H9 (cell line): ENCODE measurements around the gene MTX3. TPM values are rescaled to one million over a fixed set of nuclear protein-coding genes. Genes with fewer than 3 reads are reported as not detected.

ENCODE experiments used
- DNase-seq: peaks from one replicate; pipeline ENCODE4 v3.0.0-alpha.2; 2017
- H2AFZ ChIP-seq: one replicate; pipeline ENCODE4 v1.6.1; 2013; ENCODE audit warnings: mild to moderate bottlenecking, low read length, control low read depth, moderate library complexity
- H2AK5ac ChIP-seq: 2 replicates; pipeline ENCODE4 v1.6.1; 2013; ENCODE audit warnings: low read length, control low read depth, mixed read lengths; ENCODE audit not compliant: insufficient read length
- H2BK120ac ChIP-seq: one replicate; pipeline ENCODE4 v1.6.1; 2013; ENCODE audit warnings: low read depth, mild to moderate bottlenecking, low read length, control low read depth, inconsistent platforms; ENCODE audit not compliant: poor library complexity, severe bottlenecking
- H2BK12ac ChIP-seq: 2 replicates; pipeline ENCODE4 v1.6.1; 2013; ENCODE audit warnings: low read length, control low read depth, mixed read lengths, low read depth; ENCODE audit not compliant: insufficient read length
- H2BK15ac ChIP-seq: 2 replicates; pipeline ENCODE4 v1.6.1; 2013; ENCODE audit warnings: low read depth, low read length, control low read depth
- H2BK20ac ChIP-seq: one replicate; pipeline ENCODE4 v1.6.1; 2013; ENCODE audit warnings: low read depth, mild to moderate bottlenecking, low read length, control low read depth, inconsistent platforms; ENCODE audit not compliant: poor library complexity, severe bottlenecking
- H2BK5ac ChIP-seq: 2 replicates; pipeline ENCODE4 v1.6.1; 2013; ENCODE audit warnings: low read length, control low read depth, mixed read lengths; ENCODE audit not compliant: insufficient read length
- H3K14ac ChIP-seq: 2 replicates; pipeline ENCODE4 v1.6.1; 2013; ENCODE audit warnings: low read length, control low read depth; ENCODE audit not compliant: insufficient read depth
- H3K18ac ChIP-seq: 2 replicates; pipeline ENCODE4 v1.6.1; 2013; ENCODE audit warnings: low read depth, mild to moderate bottlenecking, mixed read lengths, low read length, control low read depth; ENCODE audit not compliant: insufficient read length
- H3K23ac ChIP-seq: 2 replicates; pipeline ENCODE4 v1.6.1; 2013; ENCODE audit warnings: low read length, control low read depth, mixed read lengths, low read depth; ENCODE audit not compliant: insufficient read length
- H3K23me2 ChIP-seq: 2 replicates; pipeline ENCODE4 v1.6.1; 2013; ENCODE audit warnings: low read depth, mild to moderate bottlenecking, mixed read lengths, low read length, control low read depth; ENCODE audit not compliant: insufficient read length, poor library complexity, severe bottlenecking
- H3K27ac ChIP-seq: 2 replicates; pipeline ENCODE4 v1.5.1; 2013; ENCODE audit warnings: low read length, control low read depth, mixed read lengths, low read depth; ENCODE audit not compliant: insufficient read length
- H3K27me3 ChIP-seq: 2 replicates; pipeline ENCODE4 v1.6.1; 2013; ENCODE audit warnings: low read length, control low read depth, inconsistent platforms; ENCODE audit not compliant: insufficient read depth
- H3K4ac ChIP-seq: 2 replicates; pipeline ENCODE4 v1.6.1; 2013; ENCODE audit warnings: low read depth, mild to moderate bottlenecking, control low read depth, inconsistent platforms, low read length, moderate library complexity
- H3K4me1 ChIP-seq: 2 replicates; pipeline ENCODE4 v1.6.1; 2013; ENCODE audit warnings: low read length, control low read depth, inconsistent platforms; ENCODE audit not compliant: insufficient read depth
- H3K4me2 ChIP-seq: 2 replicates; pipeline ENCODE4 v1.6.1; 2013; ENCODE audit warnings: low read length, control low read depth, mixed read lengths; ENCODE audit not compliant: insufficient read length, insufficient read depth
- H3K56ac ChIP-seq: 2 replicates; pipeline ENCODE4 v1.6.1; 2013; ENCODE audit warnings: low read depth, mild to moderate bottlenecking, mixed read lengths, low read length, control low read depth; ENCODE audit not compliant: insufficient read length
- H3K79me1 ChIP-seq: 2 replicates; pipeline ENCODE4 v1.6.1; 2013; ENCODE audit warnings: low read depth, mild to moderate bottlenecking, moderate library complexity, low read length, control low read depth, inconsistent platforms; ENCODE audit not compliant: insufficient read depth, poor library complexity, severe bottlenecking
- H3K79me2 ChIP-seq: 2 replicates; pipeline ENCODE4 v1.6.1; 2013; ENCODE audit warnings: low read length, control low read depth, inconsistent platforms; ENCODE audit not compliant: insufficient read depth
- H3K9ac ChIP-seq: 2 replicates; pipeline ENCODE4 v1.6.1; 2013; ENCODE audit warnings: low read length, control low read depth, mixed read lengths; ENCODE audit not compliant: insufficient read length; ENCODE audit errors: extremely low read depth
- H3K9me3 ChIP-seq: one replicate; pipeline ENCODE4 v1.6.1; 2013; ENCODE audit warnings: low read depth, low read length, inconsistent platforms; ENCODE audit not compliant: control insufficient read depth
- H3T11ph ChIP-seq: one replicate; pipeline ENCODE4 v1.6.1; 2013; ENCODE audit warnings: mild to moderate bottlenecking, low read length, control low read depth, inconsistent platforms
- H4K20me1 ChIP-seq: one replicate; pipeline ENCODE4 v1.6.1; 2013; ENCODE audit not compliant: control insufficient read depth, insufficient read length, insufficient read depth
- H4K5ac ChIP-seq: 2 replicates; pipeline ENCODE4 v1.6.1; 2013; ENCODE audit warnings: low read depth, mild to moderate bottlenecking, mixed read lengths, low read length, control low read depth; ENCODE audit not compliant: insufficient read length
- H4K8ac ChIP-seq: replicated peaks from 2 replicates; pipeline ENCODE4 v1.6.1; 2013; ENCODE audit warnings: low read length, control low read depth, mixed read lengths, low read depth; ENCODE audit not compliant: insufficient read length
- H4K91ac ChIP-seq: 2 replicates; pipeline ENCODE4 v1.6.1; 2013; ENCODE audit warnings: low read depth, mild to moderate bottlenecking, moderate library complexity, mixed read lengths, low read length, control low read depth; ENCODE audit not compliant: insufficient read length
- H3K27ac Mint-ChIP-seq, 3 experiments: 2 replicates in 2 of 3; 3 replicates in 1 of 3; pipeline ENCODE4 v1.8.0; 2020 to 2021; ENCODE audit warnings: mixed read lengths in 3 of 3, mild to moderate bottlenecking in 1 of 3, moderate library complexity in 1 of 3
- H3K27me3 Mint-ChIP-seq: 2 replicates; pipeline ENCODE4 v1.8.0; 2021; ENCODE audit warnings: low read depth, mild to moderate bottlenecking, moderate library complexity, mixed read lengths
- H3K36me3 Mint-ChIP-seq, 3 experiments: 2 replicates in 2 of 3; 3 replicates in 1 of 3; pipeline ENCODE4 v1.8.0; 2020 to 2021; ENCODE audit warnings: low read depth in 3 of 3, mixed read lengths in 3 of 3; ENCODE audit not compliant: insufficient read depth in 1 of 3
- H3K4me1 Mint-ChIP-seq, 2 experiments: 2 replicates each; pipeline ENCODE4 v1.8.0; 2020; ENCODE audit warnings: mixed read lengths in 2 of 2
- H3K4me3 Mint-ChIP-seq, 2 experiments: 2 replicates in 1 of 2; 3 replicates in 1 of 2; pipeline ENCODE4 v1.8.0; 2020 to 2021; ENCODE audit warnings: mild to moderate bottlenecking in 2 of 2, mixed read lengths in 2 of 2, moderate library complexity in 1 of 2
- H3K9me3 Mint-ChIP-seq, 2 experiments: 2 replicates in 1 of 2; 3 replicates in 1 of 2; pipeline ENCODE4 v1.8.0; 2020; ENCODE audit warnings: mild to moderate bottlenecking in 2 of 2, mixed read lengths in 2 of 2, moderate library complexity in 1 of 2
- CTCF ChIP-seq: fragments of 200-600 bp; sonication (generic); conservative IDR thresholded peaks from 3 replicates; pipeline ENCODE4 v1.8.0; 2021; ENCODE audit warnings: antibody characterized with exemption, mild to moderate bottlenecking
- WGBS: extraction: QIAGEN DNeasy Blood & Tissue Kit; methylation state at CpG from one replicate; pipeline ENCODE4 v1.1.7; 2013; ENCODE audit warnings: missing lambda C conversion rate, low lambda C conversion rate, mixed read lengths; ENCODE audit not compliant: insufficient read length; ENCODE audit errors: extremely low coverage; 5-methylcytosine and 5-hydroxymethylcytosine counted together
- total RNA-seq: library from RNA; stranded (reverse); gene quantifications from 2 replicates; pipeline ENCODE4 v1.2.1, GENCODE V29; 2021

The MTX3 gene
- total RNA-seq, 1 experiment from 2014 or later = 24.1 TPM

DNA sequence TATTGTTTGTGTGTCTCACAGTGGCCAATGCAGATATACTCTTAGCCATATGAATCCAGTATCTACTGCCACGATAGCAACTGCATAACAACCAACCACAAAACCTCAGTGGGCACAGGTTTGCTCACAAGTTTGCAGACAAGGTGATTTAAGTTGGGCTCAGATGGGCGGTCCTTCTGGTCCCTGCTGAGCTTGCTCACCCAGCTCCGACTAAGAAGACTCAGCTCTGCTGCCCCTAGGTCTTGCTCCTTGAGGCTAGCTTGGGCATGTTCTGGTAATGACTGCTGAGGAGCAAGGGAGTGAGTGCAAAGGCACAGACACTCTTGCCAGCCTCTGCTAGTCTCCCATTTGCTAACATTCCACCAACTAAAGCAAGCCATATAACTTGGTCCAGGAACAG lies 52.6 kb downstream of the MTX3 start:
- Histone ChIP-seq H3K9ac (no peak overlapping the region), H3K4ac (no peak overlapping the region), H2BK20ac (no peak overlapping the region), H3K27me3 (no peaks in the 10 kb centered on the region), H3K56ac (no peak overlapping the region), H3K9me3 (no peaks in the 10 kb centered on the region), H4K91ac (no peak overlapping the region), H3K79me1 (no peaks in the 10 kb centered on the region), H2BK120ac (no peak overlapping the region), H4K8ac (no peak overlapping the region), H4K5ac (no peak overlapping the region), H2BK5ac (no peak overlapping the region), H3K4me2 (no peak overlapping the region), H3T11ph (no peak overlapping the region), H3K18ac (no peak overlapping the region), H3K27ac (no peak overlapping the region), H2BK12ac (no peak overlapping the region), H3K23me2 (no peaks in the 10 kb centered on the region), H3K4me1 (no peaks in the 10 kb centered on the region), H3K23ac (no peak overlapping the region), H3K79me2 (no peaks in the 10 kb centered on the region), H3K14ac (no peak overlapping the region), H4K20me1 (no peaks in the 10 kb centered on the region), H2AFZ (no peak overlapping the region), H2AK5ac (no peak overlapping the region), H2BK15ac (no peak overlapping the region)
- no peak for TF ChIP-seq CTCF
- H3K4me1 Mint-ChIP-seq = peaks cover 7% of the 10 kb centered on the region in 2 experiments; a peak in 3 of 4 replicates
- WGBS = no CpG with 5 or more reads among the region's 3 CpGs
- no peak overlapping the region for H3K27ac Mint-ChIP-seq
- H3K27me3 Mint-ChIP-seq = 0 out of 2 replicates have a peak, but pooled peaks cover under 1% of the 10 kb centered on the region
- H3K4me3 Mint-ChIP-seq = no peak overlapping the region
- no peaks in the 10 kb centered on the region for H3K36me3 Mint-ChIP-seq
- peak; percentile 33 for DNase-seq
- no peaks in the 10 kb centered on the region for H3K9me3 Mint-ChIP-seq
